GM19043 (cell line): ENCODE measurements around the gene ICAM1.
"Not testable (repeated sequence)": the region's sequence is repeated elsewhere in the genome, so short reads cannot be mapped to it uniquely, and the experiment has no call there.

Experiments
- ATAC-seq: cut with Tn5 transposase; IDR thresholded peaks from one replicate; pipeline ENCODE4 v1.9.1; 2021; ENCODE audit warnings: low read depth; ENCODE audit not compliant: unreplicated experiment

ICAM1 gene

GRCh38 chr19:10271543-10272086 lies 695 bp downstream of the ICAM1 start:
- ATAC-seq, result no peak

- no peak for ATAC-seq
These were observed 3.7 kb downstream of the ICAM1 start for GRCh38 chr19:10274589-10274988.

GRCh38 chr19:10277795-10278589 lies 7.1 kb downstream of the ICAM1 start:
- no peak for ATAC-seq

GRCh38 chr19:10278935-10279334 lies 8.0 kb downstream of the ICAM1 start:
- ATAC-seq, result no peak

GRCh38 chr19:10279737-10280442 lies 9.0 kb downstream of the ICAM1 start:
- ATAC-seq, result no peak

GRCh38 chr19:10282043-10282442 lies 11.1 kb downstream of the ICAM1 start:
- not testable (repeated sequence) for ATAC-seq

- ATAC-seq, result no peak
These were observed 12.6 kb downstream of the ICAM1 start for GRCh38 chr19:10283301-10284064.

- no peak for ATAC-seq
These were observed 13.4 kb downstream of the ICAM1 start for GRCh38 chr19:10284065-10284959.

- no peak for ATAC-seq
These were observed 14.0 kb downstream of the ICAM1 start for GRCh38 chr19:10284960-10285278.

GRCh38 chr19:10285393-10285792 lies 14.5 kb downstream of the ICAM1 start:
- ATAC-seq, result no peak

GRCh38 chr19:10286803-10287737 lies 16.1 kb downstream of the ICAM1 start, which contains the start of gene ICAM4:
TSS of gene ICAM4 (plus strand) at chr19:10286955. CDS start at chr19:10287013, 58 bp downstream.
- ATAC-seq, result no peak

- no peak for ATAC-seq
These were observed 17.8 kb downstream of the ICAM1 start for GRCh38 chr19:10288662-10289166.

GRCh38 chr19:10289167-10289835 lies 18.4 kb downstream of the ICAM1 start:
- no peak for ATAC-seq

- no peak for ATAC-seq
These were observed 19.0 kb downstream of the ICAM1 start, which contains the start of gene ICAM5 for GRCh38 chr19:10289836-10290356. TSS of gene ICAM5 (plus strand) at chr19:10289952. CDS start at chr19:10290044, 92 bp downstream.

GRCh38 chr19:10290357-10290875 lies 19.5 kb downstream of the ICAM1 start:
- no peak for ATAC-seq

- ATAC-seq, result no peak
These were observed 20.1 kb downstream of the ICAM1 start for GRCh38 chr19:10290876-10291553.
